ENCODE measurements around the gene DACT2. TPM values are rescaled to one million over a fixed set of nuclear protein-coding genes. Genes with fewer than 3 reads are reported as not detected.

Gene DACT2
- total RNA-seq, 4 donors from 2014 or later: 0.24 TPM; not detected in 3

Other genes starting within 250 kb of the DACT2 start
- gene FRMD1, start 240.6 kb downstream of the DACT2 start, total RNA-seq: under 1 TPM in 2 of 4 donors, not detected in 2; 0.04 to 0.12 TPM
- gene SMOC2, start 121.4 kb upstream of the DACT2 start, total RNA-seq: 10 to 100 TPM in 3 of 4 donors, 1 to 10 TPM in 1; 7.2 to 34.4 (median 16.5) TPM

Measured in gastrocnemius medialis (tissue), 4 donors.